Measurements from ENCODE around the gene CLGN. TPM values are rescaled to one million over a fixed set of nuclear protein-coding genes. Genes with fewer than 3 reads are reported as not detected.

The CLGN gene
- total RNA-seq, 1 donor from 2014 or later = 37.8 TPM

- no peak overlapping the region for H3K4me3 Mint-ChIP-seq
Measured at GRCh38 chr4:140372751-140373327, 54.6 kb downstream of the CLGN start.

GRCh38 chr4:140368686-140369085 lies 58.8 kb downstream of the CLGN start:
- peaks cover 2% of the 10 kb centered on the region for H3K27me3 Mint-ChIP-seq (ENCODE audit: insufficient read depth, low read depth)
- Histone ChIP-seq H4K20me1 (ENCODE audit: low read depth) (no peaks in the 10 kb centered on the region), H3K36me3 (no peaks in the 10 kb centered on the region), H3K9me3 (ENCODE audit: low read depth) (no peaks in the 10 kb centered on the region), H3K4me3 (no peak overlapping the region), H3K27me3 (peaks cover 35% of the 10 kb centered on the region), H3K79me2 (ENCODE audit: low read depth) (peaks cover under 1% of the 10 kb centered on the region), H2AFZ (replicated peaks) (no peak overlapping the region), H3F3A (ENCODE audit: low read depth) (peaks cover 7% of the 10 kb centered on the region), H3K4me1 (peaks cover 5% of the 10 kb centered on the region), H3K27ac (no peak overlapping the region), H3K9ac (no peak overlapping the region), H3K4me2 (no peak overlapping the region)
- TF ChIP-seq CTCF (IDR thresholded peaks at IDR 0.05) (no peak), EZH2phosphoT487 (IDR thresholded peaks at IDR 0.05) (no peak), EZH2 (IDR thresholded peaks at IDR 0.05) (no peak)
- no peak overlapping the region for H3K27ac Mint-ChIP-seq
- no peaks in the 10 kb centered on the region for H3K36me3 Mint-ChIP-seq
- peaks cover 3% of the 10 kb centered on the region for H3K4me1 Mint-ChIP-seq
- H3K4me3 Mint-ChIP-seq = no peak overlapping the region
- DNase-seq (ENCODE audit: low spot score) = no peak
- H3K9me3 Mint-ChIP-seq = no peaks in the 10 kb centered on the region

More at GRCh38 chr4:140372751-140373327, 54.6 kb downstream of the CLGN start:
- H3K9me3 ChIP-seq (ENCODE audit: low read depth) = no peaks in the 10 kb centered on the region
- H3K4me3 ChIP-seq = peak overlapping the region; percentile 88
- Mint-ChIP-seq H3K27ac (no peak overlapping the region), H3K4me1 (peaks cover 27% of the 10 kb centered on the region), H3K36me3 (peaks cover 3% of the 10 kb centered on the region), H3K27me3 (ENCODE audit: insufficient read depth, low read depth) (peaks cover 2% of the 10 kb centered on the region), H3K9me3 (no peaks in the 10 kb centered on the region)
- H3K36me3 ChIP-seq = no peaks in the 10 kb centered on the region
- peaks cover 40% of the 10 kb centered on the region for H4K20me1 ChIP-seq (ENCODE audit: low read depth)
- peaks cover 42% of the 10 kb centered on the region for H3K79me2 ChIP-seq (ENCODE audit: low read depth)
- H3K27ac ChIP-seq = no peak overlapping the region
- H3K4me2 ChIP-seq = peak overlapping the region; percentile 87
- peak overlapping the region; percentile 88 for H2AFZ ChIP-seq (replicated peaks)
- peaks cover 17% of the 10 kb centered on the region for H3K4me1 ChIP-seq
- peaks cover 16% of the 10 kb centered on the region for H3F3A ChIP-seq (ENCODE audit: low read depth)
- H3K9ac ChIP-seq = peak overlapping the region; percentile 35
- DNase-seq (ENCODE audit: low spot score) = peak; percentile 12
- H3K27me3 ChIP-seq = peaks cover 19% of the 10 kb centered on the region
- TF ChIP-seq CTCF (IDR thresholded peaks at IDR 0.05) (peak; percentile 19), EZH2 (IDR thresholded peaks at IDR 0.05) (no peak)

GRCh38 chr4:140367738-140368137 lies 59.7 kb downstream of the CLGN start:
- no peak overlapping the region for H3K4me3 ChIP-seq
- H3K27me3 ChIP-seq = peaks cover 40% of the 10 kb centered on the region
- no peaks in the 10 kb centered on the region for H3K9me3 ChIP-seq (ENCODE audit: low read depth)
- TF ChIP-seq EZH2 (IDR thresholded peaks at IDR 0.05) (no peak), CTCF (IDR thresholded peaks at IDR 0.05) (no peak), EZH2phosphoT487 (IDR thresholded peaks at IDR 0.05) (no peak)
- Mint-ChIP-seq H3K4me1 (peaks cover 3% of the 10 kb centered on the region), H3K36me3 (no peaks in the 10 kb centered on the region), H3K4me3 (no peak overlapping the region), H3K27me3 (ENCODE audit: insufficient read depth, low read depth) (peaks cover 2% of the 10 kb centered on the region), H3K27ac (no peak overlapping the region), H3K9me3 (no peaks in the 10 kb centered on the region)
- no peak overlapping the region for H3K27ac ChIP-seq
- H3F3A ChIP-seq (ENCODE audit: low read depth) = peaks cover 2% of the 10 kb centered on the region
- no peak overlapping the region for H3K9ac ChIP-seq
- H2AFZ ChIP-seq (replicated peaks) = no peak overlapping the region
- H3K36me3 ChIP-seq = no peaks in the 10 kb centered on the region
- H4K20me1 ChIP-seq (ENCODE audit: low read depth) = no peaks in the 10 kb centered on the region
- H3K4me1 ChIP-seq = peaks cover 5% of the 10 kb centered on the region
- DNase-seq (ENCODE audit: low spot score) = no peak
- H3K79me2 ChIP-seq (ENCODE audit: low read depth) = no peaks in the 10 kb centered on the region
- H3K4me2 ChIP-seq = no peak overlapping the region
